ENCODE results near the gene CMTM8. TPM values are rescaled to one million over a fixed set of nuclear protein-coding genes. Genes with fewer than 3 reads are reported as not detected.
A peak's percentile ranks its signal among the peaks of the same experiment; 100 is the strongest.

CMTM8 gene
- total RNA-seq, 6 experiments from 2014 or later = 13.3 to 27.1 (median 20.9) TPM

DNA sequence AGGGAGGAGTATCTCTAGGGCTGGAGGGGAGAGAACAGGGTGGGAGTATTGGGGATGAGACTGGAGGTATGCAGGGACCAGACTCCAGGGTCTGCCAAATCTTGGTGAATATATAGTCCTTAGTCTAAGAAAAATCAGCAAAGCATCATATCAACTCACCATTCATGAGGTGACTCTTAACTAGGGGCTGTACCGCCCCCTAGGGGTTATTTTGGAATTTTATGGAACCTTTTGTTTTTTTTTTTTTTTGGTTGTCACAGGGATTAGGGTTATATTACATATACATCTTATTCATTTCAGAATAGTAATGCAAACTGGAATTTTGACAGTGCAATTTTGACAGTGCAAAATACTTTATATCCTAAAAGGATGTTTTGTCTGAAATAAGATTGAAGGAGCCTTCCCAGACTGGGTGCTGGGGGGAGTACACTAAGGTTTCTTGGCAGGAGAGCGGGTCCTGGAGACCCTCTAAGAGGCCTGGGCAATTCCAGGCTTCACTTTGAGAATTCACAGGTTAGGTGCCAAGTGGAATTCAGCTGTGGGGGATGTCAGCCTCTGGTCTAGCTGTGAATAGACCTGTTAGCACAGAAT is 160.6 kb downstream of the CMTM8 start:
- Histone ChIP-seq H3K27ac (peak overlapping the region in 1 of 3 donors; percentile 41), H3K9me3 (no peaks in the 10 kb centered on the region), H3K4me3 (no peak overlapping the region), H3K4me1 (peaks cover 0 to 8% (median 3%) of the 10 kb centered on the region in 4 donors), H3K27me3 (no peaks in the 10 kb centered on the region), H3K36me3 (no peaks in the 10 kb centered on the region)
- ATAC-seq (peak; percentile 17 to 32 (median 29)), DNase-seq (no peak)
- no peak for TF ChIP-seq POLR2A (IDR thresholded peaks at IDR 0.05)
- TF ChIP-seq, protein P1, sequence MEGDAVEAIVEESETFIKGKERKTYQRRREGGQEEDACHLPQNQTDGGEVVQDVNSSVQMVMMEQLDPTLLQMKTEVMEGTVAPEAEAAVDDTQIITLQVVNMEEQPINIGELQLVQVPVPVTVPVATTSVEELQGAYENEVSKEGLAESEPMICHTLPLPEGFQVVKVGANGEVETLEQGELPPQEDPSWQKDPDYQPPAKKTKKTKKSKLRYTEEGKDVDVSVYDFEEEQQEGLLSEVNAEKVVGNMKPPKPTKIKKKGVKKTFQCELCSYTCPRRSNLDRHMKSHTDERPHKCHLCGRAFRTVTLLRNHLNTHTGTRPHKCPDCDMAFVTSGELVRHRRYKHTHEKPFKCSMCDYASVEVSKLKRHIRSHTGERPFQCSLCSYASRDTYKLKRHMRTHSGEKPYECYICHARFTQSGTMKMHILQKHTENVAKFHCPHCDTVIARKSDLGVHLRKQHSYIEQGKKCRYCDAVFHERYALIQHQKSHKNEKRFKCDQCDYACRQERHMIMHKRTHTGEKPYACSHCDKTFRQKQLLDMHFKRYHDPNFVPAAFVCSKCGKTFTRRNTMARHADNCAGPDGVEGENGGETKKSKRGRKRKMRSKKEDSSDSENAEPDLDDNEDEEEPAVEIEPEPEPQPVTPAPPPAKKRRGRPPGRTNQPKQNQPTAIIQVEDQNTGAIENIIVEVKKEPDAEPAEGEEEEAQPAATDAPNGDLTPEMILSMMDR (IDR thresholded peaks at IDR 0.05) = peak; percentile 51 to 79 (median 72)
- intact Hi-C loops (cut with DNase I) = no loop called here
- WGBS (ENCODE audit: insufficient coverage, low coverage, low lambda C conversion rate, missing lambda C conversion rate) = 50% methylated on average over 2 of the region's 2 CpGs

DNA sequence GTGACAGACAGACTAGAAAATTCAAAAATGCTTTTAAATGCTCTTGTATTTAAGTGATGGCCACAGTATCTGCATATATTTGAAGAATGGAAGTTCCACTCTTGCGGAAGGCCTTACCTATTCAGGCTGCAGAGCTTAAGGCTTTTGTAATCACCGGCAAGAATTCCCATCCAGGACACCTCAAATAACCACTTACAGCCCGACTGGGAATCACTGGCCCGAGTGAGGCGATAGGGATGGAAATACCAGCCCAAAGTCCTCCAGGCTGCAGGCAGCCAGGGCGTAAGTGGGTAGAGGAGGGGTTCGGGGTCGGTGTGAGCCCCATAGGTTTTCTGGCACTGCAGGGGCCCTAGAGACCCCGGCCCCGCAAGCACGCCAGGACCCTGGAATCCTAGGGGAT is 162.6 kb downstream of the CMTM8 start:
- ATAC-seq (peak; percentile 30 to 55 (median 42)), DNase-seq (no peak)
- H3K9me3 ChIP-seq = no peaks in the 10 kb centered on the region
- H3K4me3 ChIP-seq = peak overlapping the region; percentile 41 to 65 (median 60)
- peak overlapping the region; percentile 68 to 85 (median 80) for H3K27ac ChIP-seq
- no peak for TF ChIP-seq POLR2A (IDR thresholded peaks at IDR 0.05)
- TF ChIP-seq, protein P1 (IDR thresholded peaks at IDR 0.05) = no peak
- H3K27me3 ChIP-seq = no peaks in the 10 kb centered on the region
- H3K4me1 ChIP-seq = peaks cover 0 to 8% (median 3%) of the 10 kb centered on the region in 4 donors
- no peaks in the 10 kb centered on the region for H3K36me3 ChIP-seq
- whole genome bisulfite sequencing (ENCODE audit: insufficient coverage, low coverage, low lambda C conversion rate, missing lambda C conversion rate) = 26% methylated on average over 5 of the region's 11 CpGs
- intact Hi-C loops (cut with DNase I) = no loop called here

DNA sequence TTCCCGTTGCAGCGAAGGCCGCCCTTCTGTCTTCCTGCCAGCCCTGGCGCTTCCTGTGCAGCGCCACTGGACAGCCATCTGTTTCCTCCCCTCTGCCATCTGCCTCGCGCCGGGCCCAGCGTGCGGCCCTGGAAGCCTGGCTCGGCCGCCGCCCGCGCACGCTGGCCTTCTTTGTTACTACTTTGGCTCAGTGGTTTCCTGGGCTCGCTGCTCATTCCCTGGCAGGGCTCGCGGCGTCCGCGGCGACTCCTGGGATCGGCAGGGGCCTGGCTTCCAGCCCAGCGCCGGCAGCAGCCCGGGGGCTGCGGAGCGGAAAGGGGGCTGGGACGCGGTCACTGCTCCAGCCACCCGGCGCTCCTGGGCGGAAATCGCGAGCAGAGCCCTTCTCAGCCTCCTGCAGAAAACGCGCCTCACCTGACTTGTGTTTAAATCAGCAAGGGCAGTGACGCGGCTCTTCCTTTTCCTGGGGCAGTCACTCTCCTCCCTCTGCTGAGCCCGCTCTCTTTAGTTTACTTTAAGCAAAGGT is 163.1 kb downstream of the CMTM8 start:
- H3K27ac ChIP-seq = peak overlapping the region; percentile 68 to 85 (median 80)

DNA sequence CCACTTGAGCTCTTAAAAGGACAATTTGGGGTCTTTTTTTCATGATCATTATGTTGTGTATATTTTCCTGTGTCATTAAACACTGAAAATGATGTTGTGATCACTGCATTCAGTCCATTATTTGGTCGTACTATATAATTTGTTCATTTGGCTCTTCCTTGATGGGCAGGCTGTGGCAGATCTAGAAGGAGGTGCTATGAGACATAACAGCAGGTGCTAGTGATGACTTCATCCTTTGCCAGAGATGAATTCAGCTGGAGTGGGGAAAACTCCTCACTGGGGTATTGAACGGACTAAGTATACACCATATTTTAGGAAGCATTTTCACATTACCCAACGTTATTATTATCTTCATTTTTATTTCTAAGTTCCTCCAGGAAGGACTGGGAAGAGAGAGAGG is 165.2 kb downstream of the CMTM8 start:
- TF ChIP-seq POLR2A (IDR thresholded peaks at IDR 0.05) = no peak
- TF ChIP-seq, protein P1 (IDR thresholded peaks at IDR 0.05) = no peak
- Histone ChIP-seq H3K27me3 (no peaks in the 10 kb centered on the region), H3K36me3 (no peaks in the 10 kb centered on the region), H3K9me3 (no peaks in the 10 kb centered on the region), H3K27ac (no peak overlapping the region), H3K4me3 (no peak overlapping the region), H3K4me1 (peaks cover 0 to 8% (median 3%) of the 10 kb centered on the region in 4 donors)
- intact Hi-C loops (cut with DNase I) = no loop called here
- DNase-seq (no peak), ATAC-seq (no peak)
- WGBS (ENCODE audit: insufficient coverage, low coverage, low lambda C conversion rate, missing lambda C conversion rate) = 39% methylated on average over 3 of the region's 3 CpGs

More for the DNA sequence above, 163.1 kb downstream of the CMTM8 start:
- ATAC-seq = peak; percentile 86 to 91 (median 88)
- Histone ChIP-seq H3K4me1 (peaks cover 0 to 8% (median 3%) of the 10 kb centered on the region in 4 donors), H3K27me3 (no peaks in the 10 kb centered on the region), H3K36me3 (no peaks in the 10 kb centered on the region), H3K4me3 (peak overlapping the region; percentile 41 to 65 (median 60)), H3K9me3 (no peaks in the 10 kb centered on the region)
- peak; percentile 53 for TF ChIP-seq POLR2A (IDR thresholded peaks at IDR 0.05)
- TF ChIP-seq, protein P1 (IDR thresholded peaks at IDR 0.05) = no peak
- 2% methylated on average over 7 of the region's 41 CpGs for WGBS (ENCODE audit: insufficient coverage, low coverage, low lambda C conversion rate, missing lambda C conversion rate)
- DNase-seq = peak; percentile 78 to 81 (median 80)
- intact Hi-C loops (cut with DNase I) = no loop called here

Measured in right lobe of liver (tissue), 6 donors.